ENCODE results near the gene SEMA3E.

The SEMA3E gene

DNA sequence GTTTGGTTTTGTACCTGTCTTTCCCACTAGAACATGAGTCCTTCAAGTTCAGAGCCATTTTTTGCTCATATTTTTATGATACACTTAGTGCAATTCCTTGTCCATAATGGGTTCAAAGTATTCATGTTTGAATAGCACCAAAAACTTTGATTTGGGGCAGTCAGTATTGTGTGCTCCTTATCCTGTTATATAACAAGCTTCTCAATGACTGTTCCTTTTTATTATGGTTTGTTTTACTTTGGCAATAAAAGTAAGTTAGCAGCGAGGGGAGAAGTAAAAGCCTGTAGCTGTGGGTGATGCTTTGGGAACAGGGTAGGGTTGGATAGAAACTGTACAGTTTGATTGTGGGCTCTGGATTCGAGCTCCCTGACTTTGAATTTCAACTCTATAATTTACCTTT, 311.9 kb downstream of the SEMA3E start:
- no peak for DNase-seq

DNA sequence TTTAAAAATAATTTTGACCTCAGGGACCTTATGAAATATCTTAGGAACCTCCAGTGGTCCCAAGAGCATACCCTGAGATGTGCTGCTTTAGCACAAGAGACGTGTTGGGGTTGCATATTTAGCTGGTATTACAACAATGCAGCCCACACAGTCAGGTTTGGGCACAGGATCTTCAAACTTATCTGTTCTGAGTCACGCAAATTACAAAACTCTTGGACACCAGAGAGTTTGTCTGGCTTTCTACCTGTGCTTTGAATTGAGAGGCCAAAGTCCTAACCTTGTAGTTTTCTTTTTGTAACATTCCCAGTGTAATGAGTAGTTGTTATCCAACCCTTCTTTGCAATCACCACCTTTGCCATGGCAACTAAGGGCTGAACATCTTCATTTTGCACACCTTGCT, 322.7 kb downstream of the SEMA3E start:
- DNase-seq, result no peak

DNA sequence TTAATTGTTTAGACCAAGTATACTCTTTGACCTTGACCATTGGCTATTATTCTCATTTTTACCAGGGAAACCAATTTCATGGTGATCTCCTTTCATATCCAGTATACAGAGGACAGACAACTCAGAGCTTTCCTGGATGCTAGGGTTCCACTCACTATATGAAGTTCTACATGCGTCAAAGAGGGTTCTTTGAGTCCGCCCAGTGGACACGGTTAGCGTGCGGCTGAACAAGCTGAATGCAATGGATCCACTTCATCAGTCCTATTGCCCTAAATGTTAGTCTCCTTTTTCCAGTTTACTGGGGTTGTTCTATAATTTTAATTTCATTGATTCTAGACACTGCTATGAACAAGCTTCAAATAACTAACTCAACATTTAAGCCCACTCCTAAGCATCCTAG, 323.9 kb downstream of the SEMA3E start:
- no peak for DNase-seq

DNA sequence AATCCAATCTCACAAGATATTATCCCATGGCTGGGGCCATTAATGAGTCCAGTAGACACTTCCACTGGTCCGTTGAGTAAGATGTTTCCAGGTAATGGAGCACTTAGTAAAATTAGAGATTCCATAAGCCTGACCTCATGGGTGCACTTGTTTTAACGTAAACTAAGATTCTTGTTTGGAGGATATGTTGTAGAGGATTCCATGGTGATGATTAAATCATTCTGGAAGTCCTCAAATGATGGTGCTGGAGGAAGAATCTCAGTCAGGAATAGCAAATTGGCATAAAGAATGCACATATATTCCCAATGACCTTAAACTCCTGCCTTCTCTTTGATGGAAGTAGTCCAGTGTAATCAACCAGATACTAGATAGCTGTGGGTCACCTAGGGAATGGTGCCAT, 324.3 kb downstream of the SEMA3E start:
- no peak for DNase-seq

- no peak for DNase-seq
Observed at GRCh38 chr7:83321011-83321410, 327.9 kb downstream of the SEMA3E start.

DNA sequence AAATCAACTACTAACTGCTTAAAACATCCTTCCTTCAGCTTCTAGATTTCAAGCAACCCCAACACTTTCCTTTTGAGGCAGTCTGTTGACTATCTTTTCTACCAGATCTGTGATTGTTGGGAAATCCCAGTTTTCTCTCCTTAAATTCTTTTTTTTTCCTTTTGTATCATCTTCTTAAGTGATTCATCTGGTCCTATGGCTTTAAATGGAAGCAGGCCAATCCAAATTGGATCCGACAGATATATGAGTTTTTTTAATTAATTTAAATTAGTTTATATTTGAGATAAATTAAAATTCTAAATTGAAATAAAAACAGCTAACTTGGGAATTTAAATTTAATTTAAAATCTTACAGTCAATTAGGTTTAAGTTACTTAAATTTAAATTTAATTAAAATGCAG, 335.0 kb downstream of the SEMA3E start:
- no peak for DNase-seq

Data from cortex of kidney (tissue), 1 donor.